HEK293 (cell line): ENCODE data around the gene HSPA14.
"Not testable (repeated sequence)": the region's sequence is repeated elsewhere in the genome, so short reads cannot be mapped to it uniquely, and the experiment has no call there.

Experiments used
- CTCF ChIP-seq: fragments of 450-650 bp; formaldehyde crosslinking; IDR thresholded peaks from 2 replicates; pipeline ENCODE4 v1.5.1; 2016; ENCODE audit warnings: missing biosample characterization, missing genetic modification characterization
- PRDM1 ChIP-seq: fragments of 450-650 bp; formaldehyde crosslinking; IDR thresholded peaks from 2 replicates; pipeline ENCODE4; 2016; ENCODE audit warnings: missing biosample characterization, missing genetic modification characterization
- TSHZ1 ChIP-seq: fragments of 450-650 bp; formaldehyde crosslinking; IDR thresholded peaks from 2 replicates; pipeline ENCODE4 v1.5.1; 2016; ENCODE audit warnings: missing biosample characterization, missing genetic modification characterization, borderline replicate concordance
- WT1 ChIP-seq: fragments of 450-650 bp; formaldehyde crosslinking; IDR thresholded peaks from 2 replicates; pipeline ENCODE4 v1.5.1; 2016; ENCODE audit warnings: missing biosample characterization, missing genetic modification characterization
- ZEB2 ChIP-seq: fragments of 450-650 bp; formaldehyde crosslinking; IDR thresholded peaks from 2 replicates; pipeline ENCODE4 v1.5.1; 2016; ENCODE audit warnings: missing biosample characterization, missing genetic modification characterization
- ZFHX2 ChIP-seq: fragments of 450-650 bp; formaldehyde crosslinking; conservative IDR thresholded peaks from 2 replicates; pipeline ENCODE4 v1.5.1; 2016; ENCODE audit warnings: missing biosample characterization, missing genetic modification characterization
- ZNF114 ChIP-seq: fragments of 450-650 bp; formaldehyde crosslinking; IDR thresholded peaks from 2 replicates; pipeline ENCODE4 v1.5.0; 2017; ENCODE audit warnings: missing biosample characterization, missing genetic modification characterization
- ZNF133 ChIP-seq: fragments of 450-650 bp; formaldehyde crosslinking; IDR thresholded peaks from 2 replicates; pipeline ENCODE4 v1.5.1; 2016; ENCODE audit warnings: missing biosample characterization, missing genetic modification characterization
- ZNF398 ChIP-seq: fragments of 450-650 bp; formaldehyde crosslinking; IDR thresholded peaks from 2 replicates; pipeline ENCODE4 v1.5.1; 2017; ENCODE audit warnings: missing biosample characterization, missing genetic modification characterization
- ZNF549 ChIP-seq: fragments of 450-650 bp; IDR thresholded peaks from 2 replicates; pipeline ENCODE4 v1.5.1; 2018; ENCODE audit warnings: missing biosample characterization, missing genetic modification characterization, mild to moderate bottlenecking, inconsistent platforms, moderate library complexity
- ZNF596 ChIP-seq: fragments of 450-650 bp; IDR thresholded peaks from 2 replicates; pipeline ENCODE4 v1.5.0; 2018; ENCODE audit warnings: missing biosample characterization, mild to moderate bottlenecking, missing genetic modification characterization, moderate library complexity
- ZNF626 ChIP-seq: fragments of 450-650 bp; sonication (Bioruptor Pico); formaldehyde crosslinking; IDR thresholded peaks from 2 replicates; pipeline ENCODE4 v1.5.1; 2018; ENCODE audit warnings: missing biosample characterization, missing genetic modification characterization, inconsistent platforms
- ZSCAN23 ChIP-seq: fragments of 450-650 bp; formaldehyde crosslinking; IDR thresholded peaks from 2 replicates; pipeline ENCODE4 v1.5.1; 2016; ENCODE audit warnings: missing biosample characterization, missing genetic modification characterization
- ZSCAN4 ChIP-seq: fragments of 450-650 bp; formaldehyde crosslinking; IDR thresholded peaks from 2 replicates; pipeline ENCODE4 v1.5.1; 2017; ENCODE audit warnings: missing biosample characterization, missing genetic modification characterization

GRCh38 chr10:14907591-14907990 is 69.5 kb downstream of the HSPA14 start:
- not testable (repeated sequence) for TF ChIP-seq ZNF549 (tag by site-specific recombination); ZSCAN23; TSHZ1 (tag by site-specific recombination); CTCF (tag by site-specific recombination); ZSCAN4; ZNF626 (tag by site-specific recombination); ZNF596 (tag by site-specific recombination); ZNF133 (tag by site-specific recombination); ZNF114; WT1 (tag by site-specific recombination); ZEB2 (tag by site-specific recombination); PRDM1 (tag by site-specific recombination); ZNF398; ZFHX2 (tag by site-specific recombination)
